Naive B cell (primary cell): Measurements from ENCODE around the gene METTL26. TPM values are rescaled to one million over a fixed set of nuclear protein-coding genes. Genes with fewer than 3 reads are reported as not detected.
A peak's percentile ranks its signal among the peaks of the same experiment; 100 is the strongest.

Source experiments
- ATAC-seq, 2 donors: fragments of 150-1000 bp; cut with Tn5 transposase; 2 replicates each; pipeline ENCODE4 v1.10.0; 2021; ENCODE audit warnings: low read depth in 2 of 2, mild to moderate bottlenecking in 2 of 2, moderate library complexity in 2 of 2
- DNase-seq: peaks from one replicate; pipeline ENCODE4 v3.0.0; 2022
- H3K27ac Mint-ChIP-seq, 6 donors: one replicate each; pipeline ENCODE4 v1.8.0; 2020 to 2022; ENCODE audit warnings: mild to moderate bottlenecking in 6 of 6, mixed read lengths in 6 of 6, moderate library complexity in 5 of 6, inconsistent platforms in 2 of 6
- H3K27me3 Mint-ChIP-seq, 3 donors: one replicate each; pipeline ENCODE4 v1.8.0; 2021 to 2022; ENCODE audit warnings: mixed read lengths in 3 of 3, mild to moderate bottlenecking in 1 of 3
- H3K36me3 Mint-ChIP-seq, 2 donors: one replicate each; pipeline ENCODE4 v1.8.0; 2020 to 2022; ENCODE audit warnings: mixed read lengths in 2 of 2, inconsistent platforms in 1 of 2, mild to moderate bottlenecking in 1 of 2
- H3K4me1 Mint-ChIP-seq, 3 donors: one replicate each; pipeline ENCODE4 v1.8.0; 2020 to 2022; ENCODE audit warnings: mixed read lengths in 3 of 3, inconsistent platforms in 1 of 3, mild to moderate bottlenecking in 1 of 3, moderate library complexity in 1 of 3
- H3K4me3 Mint-ChIP-seq, 8 donors: one replicate each; pipeline ENCODE4 v1.8.0; 2020 to 2022; ENCODE audit warnings: mild to moderate bottlenecking in 8 of 8, mixed read lengths in 8 of 8, moderate library complexity in 8 of 8, inconsistent platforms in 2 of 8
- H3K9me3 Mint-ChIP-seq, 7 donors: one replicate each; pipeline ENCODE4 v1.8.0; 2020 to 2022; ENCODE audit warnings: mixed read lengths in 7 of 7, mild to moderate bottlenecking in 5 of 7, inconsistent platforms in 2 of 7, moderate library complexity in 1 of 7
- polyA plus RNA-seq, 6 donors: library from polyadenylated mRNA; unstranded; fragments of 300-500 nt; fragmentation: Illumina TruSeq; gene quantifications; one replicate each; pipeline ENCODE4 v1.2.3, GENCODE V29; 2021; ENCODE audit warnings: low read depth in 6 of 6

Gene METTL26
- polyA plus RNA-seq, 6 donors from 2014 or later, result 66.3 to 87.6 (median 84.9) TPM

DNA sequence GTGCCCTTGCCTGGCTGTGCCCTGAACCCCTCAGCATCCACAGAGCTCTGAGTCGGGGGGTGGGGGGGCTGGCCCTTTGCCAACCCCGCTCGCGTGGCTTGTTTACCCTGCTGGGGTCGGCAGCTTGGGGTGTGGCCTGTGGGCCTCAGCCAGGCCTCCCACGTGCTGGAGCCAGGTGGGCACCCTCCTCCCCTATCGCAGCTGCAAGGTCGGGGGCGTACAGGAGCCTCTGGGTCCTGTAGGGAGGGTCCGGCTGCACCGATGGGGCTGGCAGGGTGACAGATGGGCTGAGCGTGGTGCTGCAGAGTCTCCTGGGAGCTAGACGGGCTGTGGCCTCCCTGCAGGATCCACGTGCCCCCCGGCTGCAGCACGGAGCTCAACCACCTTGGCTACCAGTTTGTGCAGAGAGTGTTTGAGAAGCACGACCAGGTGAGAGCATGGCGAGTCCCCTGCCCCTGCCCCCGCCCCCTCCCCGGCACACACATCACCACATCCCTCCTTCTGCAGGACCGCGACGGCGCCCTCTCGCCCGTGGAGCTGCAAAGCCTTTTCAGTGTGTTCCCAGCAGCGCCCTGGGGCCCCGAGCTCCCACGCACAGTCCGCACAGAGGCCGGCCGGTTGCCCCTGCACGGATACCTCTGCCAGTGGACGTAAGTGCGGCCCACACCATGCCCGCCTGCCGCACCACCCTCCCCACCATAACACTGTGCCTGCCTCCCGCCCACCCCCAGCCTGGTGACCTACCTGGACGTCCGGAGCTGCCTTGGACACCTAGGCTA, 35.4 kb upstream of the METTL26 start:
- ATAC-seq (no peak), DNase-seq (no peak)
- H3K4me1 Mint-ChIP-seq, result peaks cover 13 to 14% (median 14%) of the 10 kb centered on the region in 3 donors
- no peaks in the 10 kb centered on the region for H3K9me3 Mint-ChIP-seq
- H3K36me3 Mint-ChIP-seq, result no peaks in the 10 kb centered on the region
- peaks cover 0 to 9% (median 8%) of the 10 kb centered on the region in 3 donors for H3K27me3 Mint-ChIP-seq
- H3K27ac Mint-ChIP-seq, result no peak overlapping the region
- H3K4me3 Mint-ChIP-seq, result peak overlapping the region in 2 of 8 donors; percentile 12 to 67

GRCh38 chr16:670485-671352, 34.6 kb upstream of the METTL26 start:
- peaks cover 0 to 9% (median 8%) of the 10 kb centered on the region in 3 donors for H3K27me3 Mint-ChIP-seq
- H3K27ac Mint-ChIP-seq, result peak overlapping the region in 1 of 6 donors; percentile 82
- no peaks in the 10 kb centered on the region for H3K9me3 Mint-ChIP-seq
- peak overlapping the region in 6 of 8 donors; percentile 36 to 72 (median 58) for H3K4me3 Mint-ChIP-seq
- peaks cover 13 to 14% (median 14%) of the 10 kb centered on the region in 3 donors for H3K4me1 Mint-ChIP-seq
- H3K36me3 Mint-ChIP-seq, result no peaks in the 10 kb centered on the region
- DNase-seq (no peak), ATAC-seq (no peak)

- no peak for ATAC-seq
- peaks cover 0 to 1% (median 0%) of the 10 kb centered on the region in 3 donors for H3K27me3 Mint-ChIP-seq
- DNase-seq, result no peak
- peaks cover 6 to 9% (median 7%) of the 10 kb centered on the region in 3 donors for H3K4me1 Mint-ChIP-seq
- peak overlapping the region in 1 of 6 donors; percentile 59 for H3K27ac Mint-ChIP-seq
- H3K36me3 Mint-ChIP-seq, result no peaks in the 10 kb centered on the region
- no peaks in the 10 kb centered on the region for H3K9me3 Mint-ChIP-seq
- H3K4me3 Mint-ChIP-seq, result peak overlapping the region; percentile 36 to 90 (median 54)
These were observed 33.6 kb upstream of the METTL26 start for GRCh38 chr16:669666-670065.

DNA sequence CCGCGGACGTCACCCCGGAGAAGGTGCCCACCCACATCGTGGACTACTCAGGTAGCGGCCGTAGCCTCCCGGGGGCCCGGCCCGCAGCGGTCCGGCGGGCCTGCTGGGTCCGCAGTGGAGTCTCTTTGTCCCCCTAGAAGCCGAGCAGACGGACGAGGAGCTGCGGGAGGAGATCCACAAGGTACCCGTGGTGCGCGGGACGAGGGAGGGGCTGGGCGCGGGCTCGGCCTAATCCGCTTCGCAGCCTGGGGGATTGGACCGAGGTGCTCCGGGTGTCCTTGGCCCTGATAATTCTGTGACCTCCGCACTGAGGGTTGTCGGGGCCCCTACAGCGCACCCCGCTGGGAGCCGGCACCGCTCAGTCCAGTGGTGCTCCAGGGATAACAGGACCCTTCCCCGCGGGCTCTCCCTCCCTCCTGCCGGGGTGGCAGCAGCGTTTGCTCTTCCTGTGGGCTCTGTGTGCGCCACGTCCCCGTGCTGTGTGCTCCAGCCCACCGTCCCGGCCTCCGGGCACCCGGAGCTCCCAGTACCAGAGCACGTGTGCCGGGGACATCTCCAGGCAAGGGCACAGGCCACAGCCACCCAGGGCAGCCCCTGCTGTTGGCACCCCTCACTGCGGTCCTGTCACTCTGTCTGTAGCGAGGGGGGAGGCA, 32.5 kb upstream of the METTL26 start:
- ATAC-seq (peak in 1 of 2 donors; percentile 2), DNase-seq (no peak)
- Mint-ChIP-seq H3K4me1 (peaks cover 6 to 8% (median 7%) of the 10 kb centered on the region in 3 donors), H3K9me3 (no peaks in the 10 kb centered on the region), H3K36me3 (no peaks in the 10 kb centered on the region), H3K4me3 (peak overlapping the region; percentile 51 to 90 (median 76)), H3K27me3 (no peaks in the 10 kb centered on the region), H3K27ac (peak overlapping the region in 3 of 6 donors; percentile 56 to 79 (median 70))

GRCh38 chr16:667780-668518, 31.8 kb upstream of the METTL26 start, which contains the start of gene RHOT2:
Gene RHOT2, plus strand, starts transcription at chr16:668132. Its CDS starts 68 bp downstream, at chr16:668200.
- Mint-ChIP-seq H3K9me3 (no peaks in the 10 kb centered on the region), H3K4me3 (peak within 1 kb of the TSS; percentile 79 to 92 (median 82)), H3K36me3 (no peaks in the 10 kb centered on the region), H3K4me1 (peaks cover 6 to 8% (median 7%) of the 10 kb centered on the region in 3 donors), H3K27ac (peak within 1 kb of the TSS in 5 of 6 donors; percentile 63 to 95 (median 71)), H3K27me3 (no peaks in the 10 kb centered on the region)
- ATAC-seq (peak; percentile 96 to 97), DNase-seq (peak; percentile 95)

DNA sequence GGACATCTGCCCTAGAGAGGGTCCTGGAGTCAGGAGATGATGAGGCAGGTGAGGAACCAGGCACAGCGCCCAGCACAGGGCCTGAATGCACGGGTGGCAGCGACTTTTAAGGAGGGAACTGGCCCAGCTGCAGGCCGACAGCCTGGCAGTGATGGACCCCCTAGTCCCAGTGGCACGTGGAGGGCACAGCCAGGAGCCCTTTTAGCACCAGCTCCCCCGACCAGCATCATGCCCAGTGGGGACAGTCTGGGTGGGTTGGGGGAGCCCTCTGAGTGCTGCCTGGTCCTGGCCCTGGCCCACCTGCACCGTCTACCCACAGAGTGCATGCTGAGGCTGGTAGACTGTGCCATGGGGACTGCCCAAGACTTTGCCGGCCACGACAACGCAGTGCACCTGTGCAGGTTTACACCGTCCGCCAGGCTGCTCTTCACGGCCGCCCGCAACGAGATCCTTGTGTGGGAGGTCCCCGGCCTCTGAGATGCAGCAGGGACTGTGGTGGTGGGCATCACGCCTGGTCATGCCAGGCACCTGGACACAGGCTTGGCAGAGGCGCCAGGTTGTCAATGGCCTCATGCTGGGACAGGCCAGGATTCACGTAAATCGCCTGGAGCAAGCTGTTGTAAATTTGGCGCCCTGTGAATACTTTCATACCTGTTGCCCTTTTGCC, 31.1 kb upstream of the METTL26 start:
- ATAC-seq, result no peak
- H3K4me1 Mint-ChIP-seq, result peaks cover 6 to 8% (median 7%) of the 10 kb centered on the region in 3 donors
- H3K36me3 Mint-ChIP-seq, result no peaks in the 10 kb centered on the region
- peak overlapping the region in 4 of 6 donors; percentile 24 to 95 (median 67) for H3K27ac Mint-ChIP-seq
- peak overlapping the region; percentile 79 to 92 (median 82) for H3K4me3 Mint-ChIP-seq
- no peaks in the 10 kb centered on the region for H3K9me3 Mint-ChIP-seq
- DNase-seq, result no peak
- no peaks in the 10 kb centered on the region for H3K27me3 Mint-ChIP-seq

GRCh38 chr16:666572-666971, 30.5 kb upstream of the METTL26 start:
- Mint-ChIP-seq H3K27me3 (no peaks in the 10 kb centered on the region), H3K9me3 (no peaks in the 10 kb centered on the region), H3K4me1 (peaks cover 7 to 8% (median 8%) of the 10 kb centered on the region in 3 donors), H3K4me3 (peak overlapping the region in 1 of 8 donors; percentile 18), H3K36me3 (no peaks in the 10 kb centered on the region), H3K27ac (no peak overlapping the region)
- ATAC-seq (no peak), DNase-seq (no peak)

DNA sequence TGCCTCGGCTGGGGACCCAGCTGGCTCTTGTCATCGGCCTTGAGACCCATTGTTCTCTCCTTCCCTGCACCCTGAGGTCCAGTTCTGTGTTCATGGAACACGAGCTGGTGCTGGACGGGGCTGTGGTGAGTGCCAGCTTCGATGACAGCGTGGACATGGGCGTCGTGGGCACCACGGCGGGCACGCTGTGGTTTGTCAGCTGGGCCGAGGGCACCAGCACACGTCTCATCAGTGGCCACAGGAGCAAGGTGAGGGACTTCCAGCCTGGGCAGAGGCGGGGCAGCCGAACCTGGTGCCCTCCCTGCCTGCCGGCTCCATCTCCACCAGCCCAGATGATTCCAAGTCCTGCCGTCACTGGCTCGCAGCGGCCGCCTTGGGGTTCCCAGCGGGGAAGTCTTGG, 26.5 kb upstream of the METTL26 start:
- ATAC-seq, result no peak
- H3K27me3 Mint-ChIP-seq, result no peaks in the 10 kb centered on the region
- peaks cover 7 to 14% (median 8%) of the 10 kb centered on the region in 3 donors for H3K4me1 Mint-ChIP-seq
- no peaks in the 10 kb centered on the region for H3K36me3 Mint-ChIP-seq
- no peaks in the 10 kb centered on the region for H3K9me3 Mint-ChIP-seq
- H3K27ac Mint-ChIP-seq, result no peak overlapping the region
- DNase-seq, result no peak
- H3K4me3 Mint-ChIP-seq, result peak overlapping the region in 2 of 8 donors; percentile 19 to 66

DNA sequence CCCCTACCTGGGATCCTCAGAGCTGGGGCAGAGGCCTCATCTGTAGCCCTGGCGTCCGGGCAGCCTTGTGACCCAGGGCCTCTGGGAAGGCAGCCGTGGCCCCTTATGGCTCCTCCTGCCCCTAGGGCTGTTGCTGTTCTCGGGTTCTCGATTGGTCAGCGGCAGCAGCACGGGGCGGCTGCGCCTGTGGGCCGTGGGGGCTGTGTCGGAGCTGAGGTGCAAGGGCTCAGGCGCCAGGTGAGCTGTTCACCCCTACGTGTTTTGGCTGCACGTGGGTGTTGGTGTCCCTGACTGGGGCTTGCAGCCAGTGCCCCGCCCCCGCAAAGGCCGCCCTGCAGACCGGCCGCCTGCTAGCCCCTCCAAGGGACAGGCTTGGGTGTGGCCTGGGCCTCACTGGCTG, 26.0 kb upstream of the METTL26 start:
- ATAC-seq, result no peak
- no peaks in the 10 kb centered on the region for H3K9me3 Mint-ChIP-seq

DNA sequence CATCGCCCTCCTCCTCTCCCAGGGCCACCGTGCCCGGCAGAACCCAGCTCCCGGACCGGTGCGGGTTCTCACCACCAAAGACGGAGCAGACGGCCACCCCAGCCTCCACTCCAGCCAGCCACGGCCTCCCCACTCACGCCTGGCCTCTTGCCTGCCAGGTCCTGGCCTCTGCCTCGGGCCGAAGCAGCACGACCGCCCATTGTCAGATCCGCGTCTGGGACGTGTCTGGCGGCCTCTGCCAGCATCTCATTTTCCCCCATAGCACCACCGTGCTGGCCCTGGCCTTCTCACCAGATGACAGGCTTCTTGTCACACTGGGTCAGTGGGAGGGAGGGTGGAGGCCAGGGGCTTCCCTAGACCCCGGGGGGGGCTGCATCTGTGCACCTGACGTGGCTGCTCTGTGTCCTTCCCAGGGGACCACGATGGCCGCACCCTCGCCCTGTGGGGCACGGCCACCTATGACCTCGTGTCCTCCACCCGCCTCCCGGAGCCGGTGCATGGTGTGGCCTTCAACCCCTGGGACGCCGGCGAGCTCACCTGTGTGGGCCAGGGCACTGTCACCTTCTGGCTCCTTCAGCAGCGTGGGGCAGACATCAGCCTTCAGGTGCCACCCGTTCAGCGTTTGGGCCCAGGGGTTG, 25.2 kb upstream of the METTL26 start:
- H3K9me3 Mint-ChIP-seq, result no peaks in the 10 kb centered on the region
- H3K4me3 Mint-ChIP-seq, result peak overlapping the region in 6 of 8 donors; percentile 18 to 60 (median 40)
- ATAC-seq (no peak), DNase-seq (no peak)
- no peaks in the 10 kb centered on the region for H3K27me3 Mint-ChIP-seq
- H3K4me1 Mint-ChIP-seq, result peaks cover 5 to 14% (median 6%) of the 10 kb centered on the region in 3 donors
- H3K27ac Mint-ChIP-seq, result no peak overlapping the region
- H3K36me3 Mint-ChIP-seq, result no peaks in the 10 kb centered on the region

More for the DNA sequence above, 26.0 kb upstream of the METTL26 start:
- no peak overlapping the region for H3K27ac Mint-ChIP-seq
- no peaks in the 10 kb centered on the region for H3K27me3 Mint-ChIP-seq
- H3K36me3 Mint-ChIP-seq, result no peaks in the 10 kb centered on the region
- DNase-seq, result no peak
- peak overlapping the region in 1 of 8 donors; percentile 66 for H3K4me3 Mint-ChIP-seq
- peaks cover 5 to 14% (median 6%) of the 10 kb centered on the region in 3 donors for H3K4me1 Mint-ChIP-seq

- Mint-ChIP-seq H3K27ac (no peak overlapping the region), H3K4me3 (peak overlapping the region in 6 of 8 donors; percentile 18 to 60 (median 40)), H3K27me3 (no peaks in the 10 kb centered on the region), H3K36me3 (no peaks in the 10 kb centered on the region), H3K4me1 (peaks cover 5 to 14% (median 6%) of the 10 kb centered on the region in 3 donors), H3K9me3 (no peaks in the 10 kb centered on the region)
- peak; percentile 78 to 83 for ATAC-seq
- peak; percentile 54 for DNase-seq
These were observed 24.5 kb upstream of the METTL26 start for GRCh38 chr16:660459-661183.
